ENCODE measurements around the gene LRRC18.

LRRC18 gene

DNA sequence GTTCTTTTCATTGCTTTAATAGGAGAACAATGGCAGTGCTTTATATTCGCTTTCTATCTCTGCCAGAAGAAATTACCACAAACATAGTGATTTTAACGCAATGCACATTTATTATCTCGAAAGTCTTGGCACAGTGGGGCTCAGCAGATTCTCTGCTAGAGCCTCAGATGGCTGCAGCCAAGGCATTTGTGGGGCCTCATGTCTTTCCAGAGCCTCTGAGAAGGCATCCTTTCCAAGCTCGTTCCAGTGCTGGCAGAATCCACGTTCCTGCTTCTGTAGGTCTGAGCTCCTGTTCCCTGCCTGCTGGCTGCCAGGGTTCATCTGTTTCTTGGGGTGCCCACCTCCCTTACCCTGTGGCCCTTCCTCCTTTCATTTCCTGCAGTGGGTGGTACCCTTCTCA is 60.2 kb downstream of the LRRC18 start:
- no peaks in the 10 kb centered on the region for H3K9me3 ChIP-seq (ENCODE audit: insufficient read depth, low read length)
- H3K27ac ChIP-seq (ENCODE audit: low read length): no peak overlapping the region
- H3K36me3 ChIP-seq (replicated peaks; ENCODE audit: low read depth, low read length): peaks cover 55% of the 10 kb centered on the region
- H4K20me1 ChIP-seq (ENCODE audit: insufficient read depth, low read length): no peaks in the 10 kb centered on the region
- no peak for TF ChIP-seq EZH2phosphoT487 (IDR thresholded peaks at IDR 0.05; ENCODE audit: low read depth)
- TF ChIP-seq, protein P1, sequence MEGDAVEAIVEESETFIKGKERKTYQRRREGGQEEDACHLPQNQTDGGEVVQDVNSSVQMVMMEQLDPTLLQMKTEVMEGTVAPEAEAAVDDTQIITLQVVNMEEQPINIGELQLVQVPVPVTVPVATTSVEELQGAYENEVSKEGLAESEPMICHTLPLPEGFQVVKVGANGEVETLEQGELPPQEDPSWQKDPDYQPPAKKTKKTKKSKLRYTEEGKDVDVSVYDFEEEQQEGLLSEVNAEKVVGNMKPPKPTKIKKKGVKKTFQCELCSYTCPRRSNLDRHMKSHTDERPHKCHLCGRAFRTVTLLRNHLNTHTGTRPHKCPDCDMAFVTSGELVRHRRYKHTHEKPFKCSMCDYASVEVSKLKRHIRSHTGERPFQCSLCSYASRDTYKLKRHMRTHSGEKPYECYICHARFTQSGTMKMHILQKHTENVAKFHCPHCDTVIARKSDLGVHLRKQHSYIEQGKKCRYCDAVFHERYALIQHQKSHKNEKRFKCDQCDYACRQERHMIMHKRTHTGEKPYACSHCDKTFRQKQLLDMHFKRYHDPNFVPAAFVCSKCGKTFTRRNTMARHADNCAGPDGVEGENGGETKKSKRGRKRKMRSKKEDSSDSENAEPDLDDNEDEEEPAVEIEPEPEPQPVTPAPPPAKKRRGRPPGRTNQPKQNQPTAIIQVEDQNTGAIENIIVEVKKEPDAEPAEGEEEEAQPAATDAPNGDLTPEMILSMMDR (IDR thresholded peaks at IDR 0.05; ENCODE audit: low read depth, low read length): no peak
- H3K27me3 ChIP-seq (ENCODE audit: low read depth, low read length): no peaks in the 10 kb centered on the region
- no peaks in the 10 kb centered on the region for H3K79me2 ChIP-seq (ENCODE audit: low read length)
- no peak overlapping the region for H3K4me2 ChIP-seq (ENCODE audit: low read length)
- H3K4me1 ChIP-seq (ENCODE audit: low read length): no peaks in the 10 kb centered on the region
- H2AFZ ChIP-seq (ENCODE audit: low read depth, low read length): no peak overlapping the region
- H3K4me3 ChIP-seq (ENCODE audit: low read length): no peak overlapping the region
- H3K9ac ChIP-seq (ENCODE audit: low read length): no peak overlapping the region

DNA sequence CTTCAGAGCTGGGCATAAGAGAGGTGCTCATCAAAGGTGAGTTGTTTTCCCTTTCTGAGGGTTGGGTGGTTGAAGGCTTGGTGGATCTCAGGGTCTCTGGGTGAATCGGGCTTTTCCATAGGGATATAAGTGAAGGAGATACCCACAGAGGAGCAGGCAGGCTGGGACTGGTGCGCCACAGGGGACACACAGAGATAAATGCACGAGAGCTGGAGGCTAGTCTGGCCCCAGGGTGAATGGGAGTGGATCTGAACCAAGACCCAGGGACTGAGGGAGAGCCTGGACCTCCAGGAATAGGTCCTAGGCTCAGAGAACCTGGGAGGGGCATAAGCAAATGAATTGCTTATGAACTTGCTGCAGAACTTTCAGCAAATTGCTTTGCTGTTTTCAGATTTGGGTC is 61.5 kb downstream of the LRRC18 start:
- Histone ChIP-seq H3K4me3 (ENCODE audit: low read length) (no peak overlapping the region), H3K27me3 (ENCODE audit: low read depth, low read length) (no peaks in the 10 kb centered on the region), H3K36me3 (replicated peaks; ENCODE audit: low read depth, low read length) (peaks cover 65% of the 10 kb centered on the region), H3K79me2 (ENCODE audit: low read length) (no peaks in the 10 kb centered on the region), H3K4me1 (ENCODE audit: low read length) (peaks cover 6% of the 10 kb centered on the region), H3K9ac (ENCODE audit: low read length) (no peak overlapping the region), H4K20me1 (ENCODE audit: insufficient read depth, low read length) (no peaks in the 10 kb centered on the region), H2AFZ (ENCODE audit: low read depth, low read length) (no peak overlapping the region), H3K4me2 (ENCODE audit: low read length) (no peak overlapping the region), H3K27ac (ENCODE audit: low read length) (no peak overlapping the region), H3K9me3 (ENCODE audit: insufficient read depth, low read length) (no peaks in the 10 kb centered on the region)
- TF ChIP-seq, protein P1 (IDR thresholded peaks at IDR 0.05; ENCODE audit: low read depth, low read length): no peak
- TF ChIP-seq EZH2phosphoT487 (IDR thresholded peaks at IDR 0.05; ENCODE audit: low read depth): no peak

DNA sequence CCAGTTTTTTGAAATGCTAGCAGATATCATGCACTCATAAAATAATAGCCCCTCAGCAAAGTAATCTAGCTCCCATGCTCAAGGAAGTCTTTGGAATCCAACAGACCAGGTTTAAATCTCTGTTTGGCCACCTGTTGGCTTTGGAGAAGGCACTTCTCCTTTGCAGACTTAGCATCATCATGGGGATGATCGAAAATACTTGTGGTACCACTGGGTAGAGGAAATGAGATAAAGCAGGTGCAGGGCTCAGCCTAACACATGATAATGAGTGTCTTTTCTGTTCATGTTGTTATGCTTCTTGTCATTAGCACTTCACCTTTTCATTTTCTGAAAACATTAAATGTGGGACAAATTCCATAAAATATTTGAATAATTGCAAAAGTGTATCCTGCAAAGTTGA is 67.4 kb downstream of the LRRC18 start:
- H3K36me3 ChIP-seq (replicated peaks; ENCODE audit: low read depth, low read length): peaks cover 63% of the 10 kb centered on the region
- H4K20me1 ChIP-seq (ENCODE audit: insufficient read depth, low read length): peaks cover 6% of the 10 kb centered on the region; the same call in 1 of the 2 replicates
- no peak overlapping the region for H3K9ac ChIP-seq (ENCODE audit: low read length)
- peak overlapping the region; percentile 46 for H3K4me2 ChIP-seq (ENCODE audit: low read length)
- TF ChIP-seq, protein P1 (IDR thresholded peaks at IDR 0.05; ENCODE audit: low read depth, low read length): no peak
- TF ChIP-seq EZH2phosphoT487 (IDR thresholded peaks at IDR 0.05; ENCODE audit: low read depth): no peak
- no peaks in the 10 kb centered on the region for H3K79me2 ChIP-seq (ENCODE audit: low read length)
- H3K4me3 ChIP-seq (ENCODE audit: low read length): no peak overlapping the region; the same call in 1 of the 2 replicates
- H3K27ac ChIP-seq (ENCODE audit: low read length): peak overlapping the region; percentile 86
- no peak overlapping the region for H2AFZ ChIP-seq (ENCODE audit: low read depth, low read length)
- H3K4me1 ChIP-seq (ENCODE audit: low read length): peaks cover 38% of the 10 kb centered on the region
- no peaks in the 10 kb centered on the region for H3K9me3 ChIP-seq (ENCODE audit: insufficient read depth, low read length)
- H3K27me3 ChIP-seq (ENCODE audit: low read depth, low read length): no peaks in the 10 kb centered on the region
